ENCODE measurements around the gene LRTM2.

- TF ChIP-seq EZH2 (IDR thresholded peaks at IDR 0.05) (no peak), POLR2AphosphoS5 (IDR thresholded peaks at IDR 0.05; ENCODE audit: borderline replicate concordance, low read depth, low read length) (no peak), FOXP2 (optimal IDR thresholded peaks at IDR 0.05; ENCODE audit: control extremely low read depth, extremely low read length, insufficient read depth) (no peak)
These were observed 49.7 kb downstream of the LRTM2 start for GRCh38 chr12:1870086-1870485.
